GM08714 (cell line): ENCODE data around the gene PCDH20.
"Not testable (repeated sequence)": the region's sequence is repeated elsewhere in the genome, so short reads cannot be mapped to it uniquely, and the experiment has no call there.

Experiments used
- H3K4me3 ChIP-seq: fragments of 200-500 bp; sonication (Bioruptor generic); 2 replicates; pipeline ENCODE4 v1.5.1; 2014; ENCODE audit warnings: mild to moderate bottlenecking, low read length, inconsistent platforms
- ZNF274 ChIP-seq: IDR thresholded peaks from 2 replicates; pipeline ENCODE4 v1.6.1; 2012; ENCODE audit warnings: mild to moderate bottlenecking, low read depth, low read length

Gene PCDH20

DNA sequence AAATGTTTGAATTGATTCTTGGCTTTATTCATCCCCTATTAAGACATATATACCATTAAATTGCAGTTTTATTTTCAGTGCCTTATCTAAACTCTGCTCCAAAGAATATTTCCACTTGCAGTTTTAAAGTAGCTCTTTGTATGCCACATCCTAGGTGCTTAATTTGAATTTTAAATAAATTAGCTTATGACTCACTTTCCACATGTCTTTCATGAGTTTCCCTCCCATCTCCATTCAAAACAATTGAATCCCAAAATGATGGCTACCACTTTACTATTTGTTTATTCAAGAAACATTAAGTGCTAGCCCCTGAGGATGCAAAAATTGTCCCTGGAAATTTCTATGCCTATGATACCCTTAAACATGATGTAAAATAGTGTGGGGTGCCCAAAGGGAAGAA lies 19.5 kb downstream of the PCDH20 start:
- TF ChIP-seq ZNF274: no peak
- H3K4me3 ChIP-seq: no peak overlapping the region

DNA sequence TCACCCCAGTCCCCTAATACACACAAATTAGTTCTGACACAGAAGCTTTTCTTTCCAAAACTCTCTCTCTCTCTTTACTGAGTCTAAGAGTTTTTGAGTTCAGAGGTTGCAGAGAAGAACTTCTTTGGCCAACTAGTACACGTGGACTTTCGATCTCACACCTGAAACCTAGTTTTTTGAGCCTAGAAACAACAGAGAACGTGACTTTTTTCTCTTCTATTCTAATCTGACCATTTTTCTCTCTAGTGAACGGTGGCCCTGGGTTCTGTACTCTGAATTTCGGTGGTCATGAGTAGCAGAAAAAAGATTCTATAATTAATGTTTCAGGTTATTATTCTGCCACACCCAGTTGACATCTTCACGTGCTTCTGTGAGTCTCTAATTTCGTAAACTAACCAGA lies 24.2 kb downstream of the PCDH20 start:
- TF ChIP-seq ZNF274: no peak
- H3K4me3 ChIP-seq: no peak overlapping the region

DNA sequence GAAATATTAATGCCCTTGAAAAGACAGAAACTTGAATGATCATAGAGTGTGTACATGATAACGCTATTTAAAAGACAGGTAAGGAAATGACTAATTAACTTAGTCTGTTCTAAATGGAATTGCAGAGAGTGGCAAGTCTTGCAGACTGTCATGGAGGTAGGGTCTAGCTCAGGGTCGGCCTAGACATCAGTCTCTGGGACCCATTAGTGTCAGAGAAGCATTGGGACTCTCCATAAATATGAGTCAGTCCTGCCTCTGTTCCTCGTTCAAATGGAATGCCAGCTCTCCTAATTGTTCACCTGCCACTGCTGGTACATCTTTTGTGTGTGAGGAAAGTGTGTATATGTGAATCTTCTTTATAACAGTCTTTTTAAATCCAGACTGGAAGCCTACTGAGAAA lies 28.0 kb downstream of the PCDH20 start:
- H3K4me3 ChIP-seq: no peak overlapping the region
- no peak for TF ChIP-seq ZNF274

DNA sequence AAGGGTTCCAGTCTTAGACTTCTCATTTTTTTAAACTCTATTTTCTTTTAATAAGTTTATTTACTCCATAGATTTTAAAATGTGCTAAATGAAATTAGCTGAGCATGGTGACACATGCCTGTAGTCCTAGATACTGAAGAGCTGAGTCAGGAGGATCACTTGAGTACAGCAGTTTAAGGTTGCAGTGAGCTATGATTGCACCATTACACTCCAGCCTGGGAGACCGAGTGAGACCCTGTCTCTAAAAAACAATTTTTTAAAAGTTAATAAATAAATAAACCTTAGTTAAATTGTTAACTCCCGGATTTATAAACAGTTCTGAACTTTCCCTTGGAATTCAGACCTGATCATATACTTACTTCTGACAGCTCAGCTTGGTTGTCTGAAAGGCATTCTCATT lies 32.5 kb downstream of the PCDH20 start:
- TF ChIP-seq ZNF274: no peak
- H3K4me3 ChIP-seq: no peak overlapping the region

DNA sequence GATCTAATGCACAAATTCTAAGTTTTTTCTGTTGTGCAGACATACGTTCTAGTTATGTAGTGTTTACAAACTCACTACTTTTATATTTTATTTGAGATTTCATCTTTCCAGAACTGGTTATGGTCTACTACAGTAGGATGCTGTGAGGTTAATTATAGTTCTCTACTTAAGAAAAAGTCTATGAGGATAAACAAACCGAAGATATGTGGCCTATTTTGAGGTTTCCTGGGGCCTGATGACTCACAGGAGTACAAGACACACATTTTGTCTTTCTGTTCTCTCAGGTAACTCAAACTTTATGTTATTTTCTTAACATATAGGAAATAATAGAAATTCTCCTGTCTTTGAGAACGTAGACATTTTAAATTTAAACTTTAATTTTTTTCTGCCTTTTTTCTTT lies 45.1 kb downstream of the PCDH20 start:
- no peak for TF ChIP-seq ZNF274
- no peak overlapping the region for H3K4me3 ChIP-seq

DNA sequence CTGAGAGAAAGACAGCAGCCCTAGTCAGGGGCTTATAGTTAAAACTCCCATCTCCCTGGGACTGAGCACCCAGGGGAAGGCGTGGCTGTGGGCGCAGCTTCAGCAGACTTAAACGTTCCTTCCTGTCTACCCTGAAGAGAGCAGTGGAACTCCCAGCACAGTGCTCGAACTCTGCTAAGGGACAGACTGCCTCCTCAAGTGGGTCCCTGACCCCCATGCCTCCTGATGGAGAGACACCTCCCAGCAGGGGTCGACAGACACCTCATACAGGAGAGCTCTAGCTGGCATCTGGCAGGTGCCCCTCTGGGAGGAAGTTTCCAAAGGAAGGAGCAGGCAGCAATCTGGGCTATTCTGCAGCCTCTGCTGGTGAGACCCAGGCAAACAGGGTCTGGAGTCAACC lies 51.0 kb downstream of the PCDH20 start:
- not testable (repeated sequence) for H3K4me3 ChIP-seq

DNA sequence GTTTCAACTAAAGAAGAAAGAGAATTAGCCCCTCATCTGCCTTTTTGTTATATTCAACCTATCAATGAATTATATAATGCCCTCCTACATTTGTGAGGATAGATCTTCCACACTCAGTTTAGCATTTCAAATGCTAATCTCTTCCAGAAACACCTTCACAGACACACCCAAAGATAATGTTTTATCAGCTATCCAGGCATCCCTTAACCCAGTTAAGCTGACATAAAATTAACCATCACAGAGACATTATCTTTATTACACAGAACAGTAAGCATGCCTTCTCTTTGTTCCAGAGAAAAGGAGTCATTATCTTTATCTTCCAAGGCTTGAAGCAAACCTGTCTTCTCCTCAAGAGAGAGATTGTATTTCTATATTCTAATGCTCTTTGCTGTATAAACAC lies 53.1 kb downstream of the PCDH20 start:
- no peak overlapping the region for H3K4me3 ChIP-seq
- TF ChIP-seq ZNF274: no peak
